Vagina (tissue), 2 donors: ENCODE data around the gene ZNF730. TPM values are rescaled to one million over a fixed set of nuclear protein-coding genes. Genes with fewer than 3 reads are reported as not detected.
"Not testable (repeated sequence)": the region's sequence is repeated elsewhere in the genome, so short reads cannot be mapped to it uniquely, and the experiment has no call there.

Source experiments
- DNase-seq, 2 donors: peaks; one replicate each; pipeline ENCODE4 v3.0.0-alpha.2; 2017; ENCODE audit errors: extremely low spot score in 2 of 2
- H3K27ac ChIP-seq: fragments of 200-600 bp; sonication (generic); one replicate; pipeline ENCODE4 v1.5.1; 2019
- H3K27me3 ChIP-seq: fragments of 200-600 bp; sonication (generic); one replicate; pipeline ENCODE4 v1.5.1; 2019
- H3K36me3 ChIP-seq, 2 donors: fragments of 200-600 bp; sonication (generic); one replicate each; pipeline ENCODE4 v1.5.1; 2017 to 2019
- H3K4me1 ChIP-seq: fragments of 200-600 bp; sonication (generic); one replicate; pipeline ENCODE4 v1.5.1; 2019
- H3K4me3 ChIP-seq, 2 donors: fragments of 200-600 bp; sonication (generic); 1 replicate in 1 of 2; 2 replicates in 1 of 2; pipeline ENCODE4 v1.5.1; 2016 to 2019
- H3K9me3 ChIP-seq: fragments of 200-600 bp; sonication (generic); one replicate; pipeline ENCODE4 v1.5.1; 2019
- CTCF ChIP-seq, 3 experiments: fragments of 450-650 bp in 2 of 3; fragments of 200-600 bp in 1 of 3; sonication (generic) in 1 of 3; IDR thresholded peaks; one replicate each; pipeline ENCODE4 v1.5.1; 2017 to 2019; ENCODE audit warnings: antibody characterized with exemption in 3 of 3, mild to moderate bottlenecking in 2 of 3, moderate library complexity in 2 of 3
- POLR2A ChIP-seq, 2 donors: fragments of 450-650 bp; IDR thresholded peaks; one replicate each; pipeline ENCODE4 v1.6.1; 2017; ENCODE audit warnings: antibody characterized with exemption in 2 of 2, mild to moderate bottlenecking in 2 of 2, moderate library complexity in 2 of 2
- POLR2AphosphoS5 ChIP-seq, 2 donors: sonication (generic); formaldehyde crosslinking; IDR thresholded peaks; one replicate each; pipeline ENCODE4 v1.9.0; 2017; ENCODE audit warnings: antibody characterized with exemption in 2 of 2, mild to moderate bottlenecking in 2 of 2, low read depth in 1 of 2; ENCODE audit not compliant: insufficient read depth in 1 of 2
- intact Hi-C: fragments of 100-400 bp; cut with DNase I; formaldehyde crosslinking; loops from one replicate; pipeline ENCODE4 v1.15.1; 2023
- total RNA-seq: library from RNA; depleted of rRNA; stranded (reverse); fragments of >200 nt; gene quantifications from one replicate; pipeline ENCODE4 v1.2.3, GENCODE V29; 2016

ZNF730 gene
- total RNA-seq, 1 donor from 2014 or later, result 1.5 TPM

GRCh38 chr19:23101241-23101640 is 15.6 kb upstream of the ZNF730 start:
- DNase-seq, result no peak
- TF ChIP-seq POLR2A (IDR thresholded peaks at IDR 0.05) (no peak), CTCF (IDR thresholded peaks at IDR 0.05) (no peak), POLR2AphosphoS5 (IDR thresholded peaks at IDR 0.05; ENCODE audit: insufficient read depth in 1 of 2, low read depth in 1 of 2) (no peak)
- H3K27ac ChIP-seq, result no peak overlapping the region
- H3K4me1 ChIP-seq, result no peaks in the 10 kb centered on the region
- intact Hi-C loops, result no loop called here
- no peaks in the 10 kb centered on the region for H3K27me3 ChIP-seq
- no peaks in the 10 kb centered on the region for H3K9me3 ChIP-seq
- H3K36me3 ChIP-seq, result no peaks in the 10 kb centered on the region
- no peak overlapping the region for H3K4me3 ChIP-seq

GRCh38 chr19:23118400-23118799 is 1.6 kb downstream of the ZNF730 start:
- Histone ChIP-seq H3K36me3 (no peaks in the 10 kb centered on the region), H3K27me3 (no peaks in the 10 kb centered on the region), H3K4me1 (peaks cover 8% of the 10 kb centered on the region), H3K9me3 (no peaks in the 10 kb centered on the region), H3K4me3 (no peak overlapping the region), H3K27ac (no peak overlapping the region)
- intact Hi-C loops, result no loop called here
- no peak for DNase-seq
- no peak for TF ChIP-seq POLR2AphosphoS5 (IDR thresholded peaks at IDR 0.05; ENCODE audit: insufficient read depth in 1 of 2, low read depth in 1 of 2)
- no peak for TF ChIP-seq CTCF (IDR thresholded peaks at IDR 0.05)
- TF ChIP-seq POLR2A (IDR thresholded peaks at IDR 0.05), result no peak

GRCh38 chr19:23134211-23134610 is 17.4 kb downstream of the ZNF730 start:
- H3K4me1 ChIP-seq, H3K36me3 ChIP-seq, H3K27ac ChIP-seq, H3K9me3 ChIP-seq, intact Hi-C loops, H3K27me3 ChIP-seq, DNase-seq, H3K4me3 ChIP-seq: not testable (repeated sequence)

- Histone ChIP-seq H3K4me3 (no peak overlapping the region), H3K36me3 (no peaks in the 10 kb centered on the region), H3K9me3 (peaks cover 17% of the 10 kb centered on the region), H3K4me1 (no peaks in the 10 kb centered on the region), H3K27me3 (no peaks in the 10 kb centered on the region), H3K27ac (no peak overlapping the region)
- no peak for DNase-seq
- TF ChIP-seq POLR2AphosphoS5 (IDR thresholded peaks at IDR 0.05; ENCODE audit: insufficient read depth in 1 of 2, low read depth in 1 of 2) (no peak), POLR2A (IDR thresholded peaks at IDR 0.05) (no peak), CTCF (IDR thresholded peaks at IDR 0.05) (no peak)
- intact Hi-C loops, result no loop called here
These were observed 29.0 kb downstream of the ZNF730 start for GRCh38 chr19:23145617-23146415.

GRCh38 chr19:23160766-23161165 is 43.9 kb downstream of the ZNF730 start:
- no peak for DNase-seq
- intact Hi-C loops, result no loop called here
- H3K9me3 ChIP-seq, result no peaks in the 10 kb centered on the region
- no peaks in the 10 kb centered on the region for H3K36me3 ChIP-seq
- no peak overlapping the region for H3K27ac ChIP-seq
- no peak for TF ChIP-seq POLR2AphosphoS5 (IDR thresholded peaks at IDR 0.05; ENCODE audit: insufficient read depth in 1 of 2, low read depth in 1 of 2)
- TF ChIP-seq CTCF (IDR thresholded peaks at IDR 0.05), result no peak
- no peak for TF ChIP-seq POLR2A (IDR thresholded peaks at IDR 0.05)
- no peaks in the 10 kb centered on the region for H3K27me3 ChIP-seq
- H3K4me3 ChIP-seq, result no peak overlapping the region
- no peaks in the 10 kb centered on the region for H3K4me1 ChIP-seq

GRCh38 chr19:23168286-23168685 is 51.5 kb downstream of the ZNF730 start:
- intact Hi-C loops, H3K27me3 ChIP-seq, H3K9me3 ChIP-seq, DNase-seq, H3K27ac ChIP-seq, H3K36me3 ChIP-seq, H3K4me1 ChIP-seq, H3K4me3 ChIP-seq: not testable (repeated sequence)
